HEK293 (cell line): ENCODE measurements around the gene DNAH9.

Experiments
- CTCF ChIA-PET: fragments of 350-600 bp; formaldehyde crosslinking; extraction: SDS; loops from one replicate; lab custom pipeline; 2021; ENCODE audit warnings: antibody characterized with exemption; lab: Yijun Ruan, JAX
- POLR2A ChIA-PET: fragments of 300-600 bp; formaldehyde crosslinking; extraction: SDS; loops from one replicate; lab custom pipeline; 2020; ENCODE audit warnings: antibody characterized with exemption, inconsistent platforms; lab: Yijun Ruan, JAX
- H3K27ac ChIP-seq: fragments of 200-500 bp; sonication (Bioruptor generic); 2 replicates; pipeline ENCODE4 v1.5.1; 2014; ENCODE audit warnings: low read depth, low read length, control low read depth, inconsistent platforms; ENCODE audit errors: extremely low read depth
- H3K36me3 ChIP-seq, 2 experiments: fragments of 200-500 bp in 1 of 2; sonication (Bioruptor generic) in 1 of 2; 1 replicate in 1 of 2; 2 replicates in 1 of 2; pipeline ENCODE4 v1.5.1; 2014 to 2017; ENCODE audit warnings: inconsistent platforms in 2 of 2, low read length in 2 of 2; ENCODE audit not compliant: control insufficient read depth in 2 of 2, insufficient read depth in 1 of 2
- H3K4me1 ChIP-seq: fragments of 200-500 bp; sonication (Bioruptor generic); 2 replicates; pipeline ENCODE4 v1.5.1; 2014; ENCODE audit warnings: mild to moderate bottlenecking, low read length, inconsistent platforms; ENCODE audit not compliant: control insufficient read depth, insufficient read depth
- H3K4me3 ChIP-seq: 2 replicates; pipeline ENCODE4 v1.5.1; 2011; ENCODE audit warnings: low read depth, mild to moderate bottlenecking, control low read depth, low read length, moderate library complexity
- H3K9me3 ChIP-seq: fragments of 200-500 bp; sonication (Bioruptor generic); 2 replicates; pipeline ENCODE4 v1.5.1; 2014; ENCODE audit warnings: low read depth, low read length, inconsistent platforms; ENCODE audit not compliant: control insufficient read depth, insufficient read depth
- HOXC10 ChIP-seq: sonication (generic); formaldehyde crosslinking; IDR thresholded peaks from 2 replicates; pipeline ENCODE4 v1.8.1; 2023; ENCODE audit warnings: mild to moderate bottlenecking, missing genetic modification reagents
- KLF7 ChIP-seq: fragments of 450-650 bp; formaldehyde crosslinking; IDR thresholded peaks from 2 replicates; pipeline ENCODE4 v1.5.1; 2016; ENCODE audit warnings: missing biosample characterization, missing genetic modification characterization, borderline replicate concordance
- SALL2 ChIP-seq: fragments of 450-650 bp; formaldehyde crosslinking; IDR thresholded peaks from 2 replicates; pipeline ENCODE4 v1.5.0; 2017; ENCODE audit warnings: missing biosample characterization, mild to moderate bottlenecking, missing genetic modification characterization, borderline replicate concordance
- SP7 ChIP-seq: fragments of 450-650 bp; formaldehyde crosslinking; IDR thresholded peaks from 2 replicates; pipeline ENCODE4 v1.5.1; 2016; ENCODE audit warnings: missing biosample characterization, missing genetic modification characterization
- WT1 ChIP-seq: fragments of 450-650 bp; formaldehyde crosslinking; IDR thresholded peaks from 2 replicates; pipeline ENCODE4 v1.5.1; 2016; ENCODE audit warnings: missing biosample characterization, missing genetic modification characterization
- ZBTB21 ChIP-seq: fragments of 450-650 bp; formaldehyde crosslinking; IDR thresholded peaks from 2 replicates; pipeline ENCODE4 v1.5.1; 2017; ENCODE audit warnings: missing biosample characterization, missing genetic modification characterization
- ZEB2 ChIP-seq: fragments of 450-650 bp; formaldehyde crosslinking; IDR thresholded peaks from 2 replicates; pipeline ENCODE4 v1.5.1; 2016; ENCODE audit warnings: missing biosample characterization, missing genetic modification characterization
- ZFP37 ChIP-seq: fragments of 450-650 bp; formaldehyde crosslinking; IDR thresholded peaks from 2 replicates; pipeline ENCODE4 v1.5.1; 2016; ENCODE audit warnings: missing biosample characterization, missing genetic modification characterization
- ZIC2 ChIP-seq: fragments of 450-650 bp; formaldehyde crosslinking; IDR thresholded peaks from 2 replicates; pipeline ENCODE4 v1.5.1; 2016; ENCODE audit warnings: missing biosample characterization, missing genetic modification characterization
- ZNF10 ChIP-seq: fragments of 450-650 bp; formaldehyde crosslinking; IDR thresholded peaks from 2 replicates; pipeline ENCODE4 v1.5.1; 2017; ENCODE audit warnings: missing biosample characterization, missing genetic modification characterization
- ZNF138 ChIP-seq: fragments of 450-650 bp; formaldehyde crosslinking; IDR thresholded peaks from 2 replicates; pipeline ENCODE4 v1.5.1; 2016; ENCODE audit warnings: missing biosample characterization, missing genetic modification characterization, borderline replicate concordance
- ZNF169 ChIP-seq: fragments of 450-650 bp; formaldehyde crosslinking; IDR thresholded peaks from 2 replicates; pipeline ENCODE4 v1.5.1; 2016; ENCODE audit warnings: missing biosample characterization, missing genetic modification characterization
- ZNF184 ChIP-seq: fragments of 450-650 bp; IDR thresholded peaks from 2 replicates; pipeline ENCODE4 v1.5.1; 2018; ENCODE audit warnings: missing biosample characterization, mild to moderate bottlenecking, missing genetic modification characterization
- ZNF19 ChIP-seq: fragments of 450-650 bp; formaldehyde crosslinking; IDR thresholded peaks from 2 replicates; pipeline ENCODE4; 2016; ENCODE audit warnings: missing biosample characterization, missing genetic modification characterization, low read depth
- ZNF248 ChIP-seq: fragments of 450-650 bp; formaldehyde crosslinking; IDR thresholded peaks from 2 replicates; pipeline ENCODE4 v1.5.1; 2017; ENCODE audit warnings: missing biosample characterization, missing genetic modification characterization
- ZNF510 ChIP-seq: fragments of 450-650 bp; formaldehyde crosslinking; IDR thresholded peaks from 2 replicates; pipeline ENCODE4 v1.5.1; 2018; ENCODE audit warnings: mild to moderate bottlenecking, missing genetic modification characterization, missing biosample characterization; ENCODE audit not compliant: insufficient replicate concordance
- ZNF514 ChIP-seq: fragments of 450-650 bp; formaldehyde crosslinking; IDR thresholded peaks from 2 replicates; pipeline ENCODE4 v1.5.1; 2016; ENCODE audit warnings: missing biosample characterization, missing genetic modification characterization
- ZNF530 ChIP-seq: fragments of 450-650 bp; formaldehyde crosslinking; IDR thresholded peaks from 2 replicates; pipeline ENCODE4 v1.5.1; 2016; ENCODE audit warnings: low read depth, missing biosample characterization, missing genetic modification characterization
- ZNF548 ChIP-seq: fragments of 450-650 bp; formaldehyde crosslinking; IDR thresholded peaks from 2 replicates; pipeline ENCODE4 v1.5.1; 2016; ENCODE audit warnings: missing biosample characterization, missing genetic modification characterization
- ZNF558 ChIP-seq: fragments of 450-650 bp; formaldehyde crosslinking; IDR thresholded peaks from 2 replicates; pipeline ENCODE4 v1.5.1; 2016; ENCODE audit warnings: missing biosample characterization, missing genetic modification characterization
- ZNF596 ChIP-seq: fragments of 450-650 bp; IDR thresholded peaks from 2 replicates; pipeline ENCODE4 v1.5.0; 2018; ENCODE audit warnings: missing biosample characterization, mild to moderate bottlenecking, missing genetic modification characterization, moderate library complexity
- ZNF621 ChIP-seq: fragments of 450-650 bp; formaldehyde crosslinking; IDR thresholded peaks from 2 replicates; pipeline ENCODE4 v1.5.1; 2017; ENCODE audit warnings: missing biosample characterization, missing genetic modification characterization
- ZNF777 ChIP-seq: fragments of 450-650 bp; formaldehyde crosslinking; IDR thresholded peaks from 2 replicates; pipeline ENCODE4 v1.5.1; 2017; ENCODE audit warnings: missing biosample characterization, missing genetic modification characterization, borderline replicate concordance
- TF ChIP-seq, protein P1 (sequence below): fragments of 450-650 bp; formaldehyde crosslinking; optimal IDR thresholded peaks from 2 replicates; pipeline ENCODE3; 2016; ENCODE audit warnings: missing biosample characterization, mild to moderate bottlenecking, missing genetic modification characterization
- TF ChIP-seq, protein P2 (sequence below): fragments of 450-650 bp; formaldehyde crosslinking; IDR thresholded peaks from 2 replicates; pipeline ENCODE4 v1.5.1; 2016; ENCODE audit warnings: missing biosample characterization, missing genetic modification characterization
- TF ChIP-seq, protein P3 (sequence below): IDR thresholded peaks from 2 replicates; pipeline ENCODE4 v1.6.1; 2011; ENCODE audit warnings: mild to moderate bottlenecking, low read depth, low read length, borderline replicate concordance
- TF ChIP-seq, protein P4 (sequence below): fragments of 450-650 bp; formaldehyde crosslinking; IDR thresholded peaks from 2 replicates; pipeline ENCODE4 v1.5.1; 2017; ENCODE audit warnings: missing biosample characterization, missing genetic modification characterization
- TF ChIP-seq, protein P5 (sequence below): fragments of 450-650 bp; formaldehyde crosslinking; IDR thresholded peaks from 2 replicates; pipeline ENCODE4; 2016; ENCODE audit warnings: missing biosample characterization, missing genetic modification characterization

DNAH9 gene

DNA sequence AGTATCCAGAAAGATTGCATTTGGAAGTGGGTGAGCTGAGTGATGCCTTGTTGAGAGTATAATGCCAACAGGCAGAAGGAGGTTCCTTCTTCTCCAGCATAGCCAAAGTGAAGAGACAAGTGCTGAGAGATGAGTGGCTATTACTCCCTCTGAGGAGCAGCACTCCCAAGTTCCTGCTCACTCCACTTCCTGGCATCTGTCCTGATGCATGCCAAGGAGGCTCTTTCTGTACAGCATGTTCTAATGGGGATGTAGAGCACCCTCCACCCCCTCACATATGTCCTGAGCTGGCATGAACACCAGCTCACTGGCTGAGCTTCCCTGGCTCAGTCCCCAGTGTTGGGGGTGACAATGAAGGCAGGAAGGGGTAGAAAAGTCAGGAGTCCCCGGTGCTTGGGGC is 44.2 kb upstream of the DNAH9 start:
- ChIA-PET POLR2A (no interaction called here), CTCF (no interaction called here)
- TF ChIP-seq ZNF777 (tag by site-specific recombination) (no peak), ZNF510 (tag by site-specific recombination) (no peak), ZNF138 (tag by site-specific recombination) (no peak), ZNF621 (tag by site-specific recombination) (no peak), ZNF548 (tag by site-specific recombination) (no peak), ZIC2 (tag by site-specific recombination) (no peak), ZNF514 (tag by site-specific recombination) (no peak), WT1 (no peak), ZNF10 (tag by site-specific recombination) (no peak)
- TF ChIP-seq, protein P1, sequence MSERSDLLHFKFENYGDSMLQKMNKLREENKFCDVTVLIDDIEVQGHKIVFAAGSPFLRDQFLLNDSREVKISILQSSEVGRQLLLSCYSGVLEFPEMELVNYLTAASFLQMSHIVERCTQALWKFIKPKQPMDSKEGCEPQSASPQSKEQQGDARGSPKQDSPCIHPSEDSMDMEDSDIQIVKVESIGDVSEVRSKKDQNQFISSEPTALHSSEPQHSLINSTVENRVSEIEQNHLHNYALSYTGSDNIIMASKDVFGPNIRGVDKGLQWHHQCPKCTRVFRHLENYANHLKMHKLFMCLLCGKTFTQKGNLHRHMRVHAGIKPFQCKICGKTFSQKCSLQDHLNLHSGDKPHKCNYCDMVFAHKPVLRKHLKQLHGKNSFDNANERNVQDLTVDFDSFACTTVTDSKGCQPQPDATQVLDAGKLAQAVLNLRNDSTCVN: no peak
- TF ChIP-seq, protein P2, sequence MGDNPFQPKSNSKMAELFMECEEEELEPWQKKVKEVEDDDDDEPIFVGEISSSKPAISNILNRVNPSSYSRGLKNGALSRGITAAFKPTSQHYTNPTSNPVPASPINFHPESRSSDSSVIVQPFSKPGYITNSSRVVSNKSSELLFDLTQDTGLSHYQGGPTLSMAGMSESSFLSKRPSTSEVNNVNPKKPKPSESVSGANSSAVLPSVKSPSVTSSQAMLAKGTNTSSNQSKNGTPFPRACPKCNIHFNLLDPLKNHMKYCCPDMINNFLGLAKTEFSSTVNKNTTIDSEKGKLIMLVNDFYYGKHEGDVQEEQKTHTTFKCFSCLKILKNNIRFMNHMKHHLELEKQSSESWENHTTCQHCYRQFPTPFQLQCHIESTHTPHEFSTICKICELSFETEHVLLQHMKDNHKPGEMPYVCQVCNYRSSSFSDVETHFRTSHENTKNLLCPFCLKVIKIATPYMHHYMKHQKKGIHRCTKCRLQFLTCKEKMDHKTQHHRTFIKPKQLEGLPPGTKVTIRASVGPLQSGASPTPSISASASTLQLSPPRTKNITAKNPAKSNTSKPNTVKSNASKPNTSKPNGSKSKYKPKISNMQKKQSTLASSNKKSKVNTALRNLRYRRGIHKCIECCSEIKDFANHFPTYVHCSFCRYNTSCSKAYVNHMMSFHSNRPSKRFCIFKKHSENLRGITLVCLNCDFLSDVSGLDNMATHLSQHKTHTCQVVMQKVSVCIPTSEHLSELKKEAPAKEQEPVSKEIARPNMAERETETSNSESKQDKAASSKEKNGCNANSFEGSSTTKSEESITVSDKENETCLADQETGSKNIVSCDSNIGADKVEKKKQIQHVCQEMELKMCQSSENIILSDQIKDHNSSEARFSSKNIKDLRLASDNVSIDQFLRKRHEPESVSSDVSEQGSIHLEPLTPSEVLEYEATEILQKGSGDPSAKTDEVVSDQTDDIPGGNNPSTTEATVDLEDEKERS (tag by site-specific recombination): no peak
- TF ChIP-seq, protein P3, sequence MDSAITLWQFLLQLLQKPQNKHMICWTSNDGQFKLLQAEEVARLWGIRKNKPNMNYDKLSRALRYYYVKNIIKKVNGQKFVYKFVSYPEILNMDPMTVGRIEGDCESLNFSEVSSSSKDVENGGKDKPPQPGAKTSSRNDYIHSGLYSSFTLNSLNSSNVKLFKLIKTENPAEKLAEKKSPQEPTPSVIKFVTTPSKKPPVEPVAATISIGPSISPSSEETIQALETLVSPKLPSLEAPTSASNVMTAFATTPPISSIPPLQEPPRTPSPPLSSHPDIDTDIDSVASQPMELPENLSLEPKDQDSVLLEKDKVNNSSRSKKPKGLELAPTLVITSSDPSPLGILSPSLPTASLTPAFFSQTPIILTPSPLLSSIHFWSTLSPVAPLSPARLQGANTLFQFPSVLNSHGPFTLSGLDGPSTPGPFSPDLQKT: no peak
- Histone ChIP-seq H3K27ac (no peak overlapping the region), H3K4me1 (no peaks in the 10 kb centered on the region), H3K9me3 (no peaks in the 10 kb centered on the region), H3K4me3 (no peak overlapping the region), H3K36me3 (no peaks in the 10 kb centered on the region)

DNA sequence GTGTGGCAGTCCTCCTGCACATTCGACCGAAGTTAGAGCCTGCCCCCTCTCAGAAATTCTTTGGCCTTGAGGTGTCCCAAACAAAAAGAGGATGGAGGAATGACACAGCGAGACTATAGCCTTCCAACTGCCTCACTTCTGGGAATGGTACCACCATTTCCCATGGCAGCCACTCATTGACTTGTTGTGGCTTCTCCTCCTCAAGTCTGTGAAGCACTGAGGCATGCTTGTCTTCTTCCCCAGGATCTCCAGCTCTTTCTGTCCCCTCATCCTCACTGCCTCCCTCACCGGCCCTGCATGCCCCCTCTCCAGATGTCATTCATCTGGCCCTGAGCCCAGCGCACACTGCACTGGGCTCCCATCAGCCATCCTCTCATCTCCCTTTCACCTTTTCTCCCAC is 43.7 kb upstream of the DNAH9 start:
- no peaks in the 10 kb centered on the region for H3K36me3 ChIP-seq
- no peak overlapping the region for H3K27ac ChIP-seq
- ChIA-PET CTCF (no interaction called here), POLR2A (no interaction called here)
- no peaks in the 10 kb centered on the region for H3K4me1 ChIP-seq
- TF ChIP-seq ZFP37 (no peak), ZNF248 (no peak), ZNF558 (no peak), ZNF530 (no peak), ZNF10 (tag by site-specific recombination) (no peak), ZEB2 (tag by site-specific recombination) (no peak), ZNF596 (no peak), ZNF184 (tag by site-specific recombination) (no peak), KLF7 (tag by site-specific recombination) (no peak), ZNF169 (tag by site-specific recombination) (no peak), ZBTB21 (no peak), ZNF19 (tag by site-specific recombination) (no peak), HOXC10 (CRISPR knock-in tag) (no peak), SP7 (tag by site-specific recombination) (no peak), SALL2 (tag by site-specific recombination) (no peak)
- TF ChIP-seq, protein P4, sequence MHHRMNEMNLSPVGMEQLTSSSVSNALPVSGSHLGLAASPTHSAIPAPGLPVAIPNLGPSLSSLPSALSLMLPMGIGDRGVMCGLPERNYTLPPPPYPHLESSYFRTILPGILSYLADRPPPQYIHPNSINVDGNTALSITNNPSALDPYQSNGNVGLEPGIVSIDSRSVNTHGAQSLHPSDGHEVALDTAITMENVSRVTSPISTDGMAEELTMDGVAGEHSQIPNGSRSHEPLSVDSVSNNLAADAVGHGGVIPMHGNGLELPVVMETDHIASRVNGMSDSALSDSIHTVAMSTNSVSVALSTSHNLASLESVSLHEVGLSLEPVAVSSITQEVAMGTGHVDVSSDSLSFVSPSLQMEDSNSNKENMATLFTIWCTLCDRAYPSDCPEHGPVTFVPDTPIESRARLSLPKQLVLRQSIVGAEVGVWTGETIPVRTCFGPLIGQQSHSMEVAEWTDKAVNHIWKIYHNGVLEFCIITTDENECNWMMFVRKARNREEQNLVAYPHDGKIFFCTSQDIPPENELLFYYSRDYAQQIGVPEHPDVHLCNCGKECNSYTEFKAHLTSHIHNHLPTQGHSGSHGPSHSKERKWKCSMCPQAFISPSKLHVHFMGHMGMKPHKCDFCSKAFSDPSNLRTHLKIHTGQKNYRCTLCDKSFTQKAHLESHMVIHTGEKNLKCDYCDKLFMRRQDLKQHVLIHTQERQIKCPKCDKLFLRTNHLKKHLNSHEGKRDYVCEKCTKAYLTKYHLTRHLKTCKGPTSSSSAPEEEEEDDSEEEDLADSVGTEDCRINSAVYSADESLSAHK: no peak
- TF ChIP-seq, protein P5, sequence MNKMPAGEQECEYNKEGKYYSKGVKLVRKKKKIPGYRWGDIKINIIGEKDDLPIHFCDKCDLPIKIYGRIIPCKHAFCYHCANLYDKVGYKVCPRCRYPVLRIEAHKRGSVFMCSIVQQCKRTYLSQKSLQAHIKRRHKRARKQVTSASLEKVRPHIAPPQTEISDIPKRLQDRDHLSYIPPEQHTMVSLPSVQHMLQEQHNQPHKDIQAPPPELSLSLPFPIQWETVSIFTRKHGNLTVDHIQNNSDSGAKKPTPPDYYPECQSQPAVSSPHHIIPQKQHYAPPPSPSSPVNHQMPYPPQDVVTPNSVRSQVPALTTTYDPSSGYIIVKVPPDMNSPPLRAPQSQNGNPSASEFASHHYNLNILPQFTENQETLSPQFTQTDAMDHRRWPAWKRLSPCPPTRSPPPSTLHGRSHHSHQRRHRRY (tag by site-specific recombination): no peak
- H3K9me3 ChIP-seq: no peaks in the 10 kb centered on the region
- no peak overlapping the region for H3K4me3 ChIP-seq
